ENCODE measurements around the gene NKD2.
"Not testable (repeated sequence)": the region's sequence is repeated elsewhere in the genome, so short reads cannot be mapped to it uniquely, and the experiment has no call there.

The NKD2 gene

DNA sequence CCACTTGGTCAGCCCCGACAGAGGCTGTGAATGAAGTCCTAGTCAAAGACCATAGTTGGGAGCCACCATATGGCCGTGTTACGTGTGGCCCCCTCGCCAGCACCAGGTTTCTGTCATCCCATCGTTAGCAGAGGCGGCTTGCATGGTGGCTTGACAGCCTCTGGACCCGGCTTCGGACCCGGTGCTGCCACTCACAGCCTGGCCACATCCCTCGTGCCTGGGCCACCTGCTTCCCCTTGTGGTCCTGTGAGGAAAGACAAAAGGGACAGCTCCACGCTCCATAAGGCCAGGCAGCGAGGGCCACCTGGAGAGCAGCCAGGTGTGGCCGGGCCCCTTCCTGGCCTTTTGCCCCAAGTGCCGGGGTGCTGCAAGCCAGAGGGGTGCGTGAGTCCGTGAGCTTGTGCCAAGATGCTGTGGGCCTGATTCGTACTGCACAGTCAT lies 6.2 kb downstream of the NKD2 start:
- no peak for DNase-seq

DNA sequence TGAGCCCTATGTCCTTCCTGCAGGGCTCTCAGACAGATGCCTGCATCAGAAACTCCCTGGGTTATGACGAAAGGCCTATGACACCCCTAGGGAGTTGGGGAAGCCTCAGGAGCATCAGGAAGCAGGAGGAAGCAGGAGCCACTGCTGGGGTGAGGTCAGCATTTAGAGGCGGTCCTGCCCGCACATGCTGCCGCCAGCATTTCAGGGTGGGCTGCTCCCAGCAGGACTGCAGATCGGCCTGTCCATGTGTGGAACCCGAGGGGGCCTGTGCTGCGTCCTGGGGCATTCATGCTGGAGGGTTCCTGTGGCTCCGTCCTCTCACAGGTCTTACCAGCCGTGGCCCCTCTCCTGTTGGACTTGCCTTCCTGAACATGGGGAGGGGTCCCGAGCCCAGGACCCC lies 6.9 kb downstream of the NKD2 start:
- DNase-seq = no peak

DNA sequence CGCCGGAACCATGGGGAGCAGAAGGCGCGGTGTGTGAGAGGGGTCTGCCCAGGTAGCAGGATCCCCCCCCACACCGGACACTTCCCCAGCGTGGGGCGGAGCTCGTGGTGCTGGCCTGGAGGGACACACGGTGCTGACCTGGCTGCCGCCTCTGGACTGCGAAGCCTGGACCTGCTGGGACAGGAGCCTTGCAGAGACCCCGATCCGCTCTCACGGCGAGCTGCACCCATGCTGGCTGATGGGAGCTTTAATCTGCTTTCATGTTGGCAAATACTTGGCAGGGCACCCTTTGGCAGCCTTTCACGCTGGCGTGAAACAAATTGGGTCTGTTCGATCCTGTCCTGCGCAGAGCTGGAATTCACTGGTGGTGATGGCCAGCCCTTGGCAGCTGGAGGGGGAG lies 7.4 kb downstream of the NKD2 start:
- no peak for DNase-seq

DNA sequence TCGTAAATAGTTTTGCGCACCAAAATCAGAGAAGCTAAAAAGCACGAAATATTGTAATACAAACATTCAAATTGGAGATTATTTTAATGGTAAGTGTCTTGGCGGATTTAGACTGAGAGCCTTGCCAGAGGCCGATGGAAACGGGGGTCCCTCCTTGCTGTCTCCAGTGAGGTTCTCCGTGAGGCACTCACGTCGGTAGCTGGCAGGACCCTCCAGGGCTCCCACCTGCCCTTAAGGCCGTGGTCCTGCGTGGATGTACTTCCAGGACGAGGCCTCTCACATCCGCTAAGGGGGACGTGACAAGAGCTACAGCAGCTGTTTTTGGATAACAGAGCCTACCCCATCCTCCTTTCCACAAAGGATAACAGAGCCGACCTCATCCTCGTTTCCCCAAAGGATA lies 7.9 kb downstream of the NKD2 start:
- DNase-seq = no peak

DNA sequence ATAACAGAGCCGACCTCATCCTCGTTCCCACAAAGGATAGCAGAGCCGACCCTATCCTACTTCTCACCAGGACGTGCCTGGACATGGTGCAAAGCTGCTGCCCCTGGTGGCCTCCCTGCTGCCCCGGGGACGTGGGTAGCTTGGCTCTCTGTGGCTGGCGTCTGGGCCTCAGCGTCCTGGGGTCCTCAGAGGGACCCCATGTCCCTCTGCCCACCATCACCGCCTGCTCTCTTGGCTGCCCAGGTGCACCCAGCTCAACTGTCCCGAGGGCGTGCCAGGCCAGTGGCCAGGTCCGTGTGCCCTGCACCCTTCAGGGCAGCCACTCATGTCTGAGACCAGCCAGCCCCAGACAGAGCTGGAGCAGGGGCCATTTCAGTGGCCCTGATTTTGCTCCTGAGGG lies 8.5 kb downstream of the NKD2 start:
- no peak for DNase-seq

- no peak for DNase-seq
Measured at GRCh38 chr5:1017691-1018455, 9.3 kb downstream of the NKD2 start.

DNA sequence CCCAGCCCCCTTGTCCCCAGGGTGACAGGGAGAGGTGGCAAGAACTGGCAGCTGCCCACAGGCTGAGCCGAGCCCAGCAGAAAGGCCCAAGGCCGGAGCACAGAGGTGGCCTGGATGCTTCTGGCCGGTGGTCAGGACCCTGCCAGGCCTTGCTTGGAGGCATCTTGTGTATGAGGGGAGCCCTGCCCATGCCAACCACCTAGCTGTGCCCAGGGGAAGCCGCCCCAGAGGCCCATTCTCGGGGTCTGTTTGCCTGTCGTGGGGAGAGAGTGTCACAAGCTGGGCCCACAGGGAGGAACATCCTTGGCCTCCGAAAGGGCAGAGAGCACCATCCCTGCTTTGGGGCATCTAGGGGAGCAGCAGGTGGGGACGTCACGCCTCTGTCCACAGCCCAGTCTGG lies 10.0 kb downstream of the NKD2 start:
- no peak for DNase-seq

DNA sequence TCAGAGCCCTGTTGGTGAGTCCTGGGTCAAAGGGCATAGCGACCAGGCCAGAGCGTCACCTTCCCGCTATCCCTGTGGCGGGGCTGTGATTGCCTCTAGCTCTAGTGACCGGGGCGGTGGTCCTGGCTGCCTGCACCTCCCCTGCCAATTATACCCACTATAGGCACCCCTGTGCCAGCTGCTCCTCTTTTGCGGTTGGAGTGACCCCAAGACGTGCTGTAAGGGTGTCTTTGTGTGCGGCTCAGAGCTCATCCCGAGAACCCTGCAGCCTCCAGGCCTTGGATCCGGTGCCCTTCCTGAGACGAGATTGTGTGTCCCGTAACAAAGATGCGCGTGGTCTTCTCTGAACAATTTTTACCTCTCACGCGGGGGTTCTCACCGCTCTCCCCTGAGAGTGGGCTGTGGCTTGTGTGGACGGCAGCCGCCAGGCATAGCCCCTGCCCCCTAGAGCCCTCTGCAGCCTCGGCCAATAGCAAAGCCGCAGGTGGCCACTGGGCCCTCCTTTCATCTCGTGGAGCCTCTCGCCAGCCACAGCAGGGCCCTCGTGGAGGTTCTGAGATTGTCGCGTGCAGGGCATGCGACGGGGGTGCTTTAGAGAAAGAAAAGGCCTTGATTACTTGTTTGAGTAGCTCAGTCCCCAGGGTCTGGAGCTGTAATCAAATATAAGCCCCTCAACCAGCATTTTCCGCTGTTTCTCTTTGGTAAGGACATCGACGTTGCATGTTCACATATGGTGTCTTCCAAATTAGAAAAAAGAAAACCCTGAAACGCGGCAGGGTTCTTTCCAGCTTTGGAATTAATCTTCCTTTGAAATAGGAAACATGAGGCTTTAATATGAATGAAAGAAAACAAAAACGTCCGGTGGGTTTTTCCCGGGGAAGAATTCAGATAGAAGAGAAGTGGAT lies 10.7 kb downstream of the NKD2 start:
- no peak for DNase-seq

DNA sequence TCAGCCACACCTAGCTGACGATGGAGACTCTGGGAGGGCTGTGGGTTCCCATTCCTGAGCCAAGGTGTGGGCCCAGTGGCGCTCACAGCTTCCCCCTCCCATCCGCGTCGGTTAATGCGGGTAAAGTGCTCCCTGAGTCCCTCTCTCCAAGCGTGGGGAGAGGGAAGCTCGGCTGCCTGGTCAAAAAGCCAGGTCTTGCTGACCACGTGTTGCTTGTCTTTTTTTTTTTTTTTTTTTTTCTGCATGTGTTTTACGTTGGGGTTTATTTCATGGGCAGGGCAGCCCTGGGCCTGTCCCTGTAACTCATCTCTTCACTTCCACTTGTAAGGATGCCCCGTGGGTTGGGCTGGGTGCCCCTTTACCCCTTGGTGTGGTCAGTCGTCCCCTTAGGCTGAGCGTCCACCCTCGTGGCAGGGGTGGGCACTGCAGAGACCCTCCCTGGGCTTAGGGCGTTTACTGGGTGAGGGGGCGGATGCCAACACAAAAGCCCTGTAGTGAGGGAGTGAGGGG lies 11.9 kb downstream of the NKD2 start:
- no peak for DNase-seq

DNA sequence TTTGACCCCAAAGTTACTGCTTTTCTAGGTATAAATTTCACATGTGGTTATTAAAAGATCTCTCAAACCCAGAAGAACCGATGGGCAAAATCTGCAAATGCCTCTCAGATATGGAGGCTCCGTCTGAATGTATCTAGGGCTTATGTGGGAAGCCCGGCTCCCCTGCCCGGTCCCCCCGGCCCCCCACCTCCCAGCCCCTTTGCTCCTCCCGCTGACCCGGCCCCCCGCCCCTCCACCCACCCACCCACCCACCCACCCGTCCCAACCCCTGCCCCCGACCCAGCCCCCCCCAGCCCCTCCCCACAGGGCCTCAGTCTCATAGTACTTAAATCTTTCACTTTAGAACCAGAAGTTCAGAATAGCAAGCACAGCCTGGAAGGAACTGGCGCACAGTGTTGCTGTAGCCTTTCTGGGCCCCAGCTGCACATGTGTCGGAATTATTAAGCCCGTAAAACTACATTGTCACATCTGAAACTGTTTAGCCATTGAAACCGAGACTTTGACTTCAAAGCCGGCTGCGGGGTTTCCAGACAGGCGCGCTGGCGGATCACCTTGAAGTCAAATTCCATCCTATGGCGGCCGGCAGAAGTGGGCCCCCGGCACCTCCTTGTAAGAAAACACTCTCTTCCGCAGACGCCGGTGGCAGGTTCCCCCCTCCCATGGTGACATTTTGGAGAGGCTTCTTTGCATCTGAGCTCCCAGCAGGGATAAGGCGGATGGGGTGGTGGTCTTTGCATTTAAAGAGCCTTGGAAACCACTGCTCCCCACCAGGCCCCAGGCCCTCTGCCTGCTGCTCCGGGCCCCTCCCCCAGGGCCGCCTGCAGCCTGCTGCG lies 12.8 kb downstream of the NKD2 start:
- no peak for DNase-seq

- not testable (repeated sequence) for DNase-seq
Measured at GRCh38 chr5:1021969-1022336, 13.4 kb downstream of the NKD2 start.

- no peak for DNase-seq
Measured at GRCh38 chr5:1026700-1027621, 18.4 kb downstream of the NKD2 start.

DNA sequence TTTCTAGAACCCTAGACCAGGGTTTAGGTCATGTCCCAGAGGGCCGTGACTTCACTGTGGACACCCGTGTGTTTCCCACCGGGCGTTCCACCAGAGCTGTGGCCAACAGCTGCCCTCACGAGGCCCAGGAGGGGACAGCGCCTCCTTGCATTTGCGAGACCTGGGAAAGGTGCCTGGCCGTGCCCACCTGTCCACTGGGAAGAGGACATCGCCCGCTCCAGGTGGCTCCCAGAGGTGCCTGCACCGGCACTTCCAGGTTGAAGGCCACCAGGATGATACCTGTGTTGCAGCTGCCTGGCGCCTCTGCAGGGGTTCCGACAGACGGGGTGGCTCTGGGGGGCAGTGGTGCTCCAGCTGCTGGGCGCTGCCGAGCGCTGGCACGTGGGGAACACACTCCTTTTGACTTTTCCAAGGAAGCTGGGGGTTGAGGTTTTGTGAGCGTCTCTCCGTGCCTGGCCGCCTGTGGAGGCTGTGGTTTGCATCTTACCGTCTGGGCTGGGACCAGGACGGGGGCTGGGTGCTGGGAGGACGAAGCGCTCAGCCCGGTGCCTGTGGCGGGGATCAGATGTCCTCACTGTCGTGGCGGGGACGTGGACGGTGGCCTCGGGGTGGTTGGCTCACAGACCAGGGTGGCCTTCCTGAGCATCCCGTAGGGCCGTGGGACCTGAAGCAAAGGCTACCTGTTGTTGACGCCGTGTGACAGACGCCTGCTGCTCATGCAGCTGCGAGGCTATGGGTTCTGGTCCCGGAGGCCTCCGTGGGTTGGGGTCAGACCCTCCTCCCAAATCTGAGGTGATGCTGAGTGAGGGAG lies 19.2 kb downstream of the NKD2 start:
- DNase-seq = no peak

DNA sequence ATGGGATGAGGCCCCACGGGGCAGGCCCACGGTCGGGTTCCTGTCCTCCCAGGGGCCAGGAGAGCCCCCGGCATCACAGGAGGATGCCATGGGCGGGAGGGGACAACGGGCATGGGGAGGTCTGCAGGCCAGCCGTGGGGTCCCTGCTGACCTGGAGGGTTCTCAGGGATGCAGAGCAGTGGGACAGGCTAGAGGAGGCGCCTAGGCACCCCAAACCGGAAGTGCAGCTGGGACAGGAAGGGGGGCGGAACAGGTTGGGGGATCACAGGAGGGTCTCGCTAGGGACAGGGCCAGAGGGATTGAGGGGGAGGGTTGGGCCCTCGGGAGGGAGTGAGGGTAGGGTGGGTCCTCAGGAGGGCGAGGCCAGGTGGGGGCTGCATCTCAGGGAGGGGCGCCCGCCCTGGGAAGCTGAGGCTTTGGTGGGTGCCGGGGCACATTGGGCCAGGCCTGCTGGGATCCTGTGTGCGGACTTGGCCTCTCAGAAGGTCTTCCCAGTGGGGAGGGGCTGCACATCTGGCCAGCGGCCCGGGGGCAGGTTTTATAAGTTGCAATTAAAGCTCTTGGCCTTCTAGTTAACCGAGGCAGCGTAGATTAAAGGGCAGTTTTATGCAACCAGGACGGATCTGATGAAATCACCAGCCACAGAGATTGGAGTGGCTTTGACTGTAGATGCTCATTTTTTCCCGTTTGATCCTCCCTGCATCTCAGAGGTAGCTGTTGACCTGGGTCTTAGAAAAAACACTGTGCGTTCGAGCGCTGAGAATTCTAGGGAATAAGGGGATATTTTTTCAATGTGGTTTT lies 20.1 kb downstream of the NKD2 start:
- no peak for DNase-seq

- DNase-seq = no peak
Measured at GRCh38 chr5:1029282-1029944, 20.8 kb downstream of the NKD2 start.

DNA sequence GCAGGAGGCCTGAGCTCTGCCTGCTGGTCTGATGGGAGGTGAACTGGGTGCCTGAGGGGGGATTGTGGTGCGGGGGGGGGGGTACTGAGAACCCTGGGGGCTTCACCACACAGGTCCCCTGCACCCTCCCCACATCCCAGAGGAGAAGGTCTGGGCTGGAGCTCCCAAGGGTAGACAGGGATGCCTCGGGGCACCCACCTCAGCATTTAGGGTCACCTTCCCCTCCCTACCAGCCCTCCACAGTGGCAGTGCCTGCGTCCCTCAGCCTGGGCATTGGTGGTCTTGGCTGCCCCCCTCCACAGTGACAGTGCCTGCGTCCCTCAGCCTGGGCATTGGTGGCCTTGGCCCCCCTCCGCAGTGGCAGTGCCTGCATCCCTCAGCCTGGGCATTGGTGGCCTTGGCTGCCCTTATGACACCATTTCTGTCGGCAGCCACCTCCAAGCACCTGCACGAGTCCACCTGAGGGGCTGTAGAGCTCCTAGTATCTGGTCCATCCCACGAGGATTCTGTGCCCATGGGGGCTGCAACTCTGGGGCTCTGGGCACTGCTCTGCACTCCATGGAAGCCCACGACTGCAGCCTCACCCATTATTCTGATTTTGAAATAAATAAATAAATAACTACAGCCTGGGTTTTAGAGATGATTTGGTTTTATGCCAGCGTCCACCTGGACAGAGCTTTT lies 21.5 kb downstream of the NKD2 start:
- DNase-seq = no peak

DNA sequence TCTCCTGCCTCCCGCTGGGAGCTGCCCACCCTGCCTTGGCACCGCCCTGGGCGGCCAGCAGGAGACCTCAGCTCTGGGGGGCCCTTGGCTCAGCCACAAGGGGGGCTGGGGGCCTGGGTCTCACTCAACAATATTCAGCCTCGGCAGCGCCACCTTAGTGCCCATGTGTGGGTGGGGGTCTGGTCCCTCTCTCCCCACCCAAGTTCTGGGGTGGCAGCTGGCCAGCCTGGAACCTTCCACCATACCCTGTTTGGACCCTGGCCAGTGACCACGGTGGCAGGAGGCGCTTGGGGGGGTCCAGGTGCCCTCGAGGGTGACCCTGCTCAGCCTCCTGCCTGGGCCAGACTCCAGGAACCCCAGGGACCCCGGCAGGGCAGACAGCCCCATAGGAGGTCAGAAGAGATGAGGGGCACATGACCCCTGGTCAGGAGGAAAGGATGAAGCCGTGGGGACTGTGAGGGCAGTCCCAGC lies 22.2 kb downstream of the NKD2 start:
- no peak for DNase-seq

- DNase-seq = no peak
Measured at GRCh38 chr5:1031306-1031959, 22.8 kb downstream of the NKD2 start.
